IgD-negative memory B cell (primary cell): Measurements from ENCODE around the gene ZNF79. TPM values are rescaled to one million over a fixed set of nuclear protein-coding genes. Genes with fewer than 3 reads are reported as not detected.
A peak's percentile ranks its signal among the peaks of the same experiment; 100 is the strongest.

Experiments
- H3K27ac Mint-ChIP-seq, 3 donors: one replicate each; pipeline ENCODE4 v1.8.0; 2020 to 2022; ENCODE audit warnings: mild to moderate bottlenecking in 3 of 3, mixed read lengths in 3 of 3, moderate library complexity in 1 of 3
- H3K27me3 Mint-ChIP-seq: one replicate; pipeline ENCODE4 v1.8.0; 2021; ENCODE audit warnings: mixed read lengths
- H3K36me3 Mint-ChIP-seq: one replicate; pipeline ENCODE4 v1.8.0; 2020; ENCODE audit warnings: mild to moderate bottlenecking, mixed read lengths
- H3K4me1 Mint-ChIP-seq, 3 donors: one replicate each; pipeline ENCODE4 v1.8.0; 2020 to 2022; ENCODE audit warnings: mixed read lengths in 3 of 3, mild to moderate bottlenecking in 1 of 3
- H3K4me3 Mint-ChIP-seq, 4 donors: one replicate each; pipeline ENCODE4 v1.8.0; 2020 to 2022; ENCODE audit warnings: mild to moderate bottlenecking in 4 of 4, mixed read lengths in 4 of 4, moderate library complexity in 3 of 4
- H3K9me3 Mint-ChIP-seq, 3 donors: one replicate each; pipeline ENCODE4 v1.8.0; 2020 to 2021; ENCODE audit warnings: mixed read lengths in 3 of 3, mild to moderate bottlenecking in 1 of 3
- polyA plus RNA-seq: library from polyadenylated mRNA; unstranded; fragments of 300-500 nt; fragmentation: Illumina TruSeq; gene quantifications from one replicate; pipeline ENCODE4 v1.2.3, GENCODE V29; 2021

Gene ZNF79
- 8.7 TPM for polyA plus RNA-seq

- Mint-ChIP-seq H3K4me3 (peak within 1 kb of the TSS; percentile 98 to 100 (median 99)), H3K27ac (peak within 1 kb of the TSS; percentile 92 to 99 (median 98)), H3K27me3 (no peaks in the 10 kb centered on the region), H3K36me3 (no peaks in the 10 kb centered on the region), H3K4me1 (peaks cover 22 to 35% (median 33%) of the 10 kb centered on the region in 3 donors), H3K9me3 (peaks cover 0 to 2% (median 0%) of the 10 kb centered on the region in 3 donors)
Measured at GRCh38 chr9:127423934-127424675, at the start of gene ZNF79. TSS of gene ZNF79 (plus strand) at chr9:127424382. CDS start at chr9:127424788, 406 bp downstream.

DNA sequence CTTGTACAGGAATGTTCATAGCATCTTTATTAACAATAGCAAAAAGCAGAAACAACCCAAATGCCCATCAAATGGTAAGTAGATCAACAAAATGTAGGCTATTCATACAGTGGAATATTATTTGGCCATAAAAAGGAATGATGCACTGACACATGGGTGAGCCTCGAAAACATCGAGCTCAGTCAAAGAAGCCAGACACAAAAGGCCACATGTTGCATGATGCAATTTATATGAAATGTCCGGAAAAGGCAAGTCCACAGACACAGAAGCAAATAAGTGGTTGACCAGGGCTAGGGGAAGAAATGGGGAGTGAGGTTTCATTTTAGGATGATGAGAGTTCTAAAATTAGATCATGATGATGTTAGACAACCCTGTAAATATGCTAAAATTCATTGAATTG is 43.7 kb upstream of the ZNF79 start:
- Mint-ChIP-seq H3K4me1 (no peaks in the 10 kb centered on the region), H3K9me3 (peaks cover 0 to 3% (median 0%) of the 10 kb centered on the region in 3 donors), H3K36me3 (no peaks in the 10 kb centered on the region), H3K4me3 (no peak overlapping the region), H3K27me3 (peaks cover 6% of the 10 kb centered on the region), H3K27ac (no peak overlapping the region)

GRCh38 chr9:127382541-127382940 is 41.6 kb upstream of the ZNF79 start:
- H3K36me3 Mint-ChIP-seq = no peaks in the 10 kb centered on the region
- H3K4me3 Mint-ChIP-seq = no peak overlapping the region
- peaks cover 3% of the 10 kb centered on the region for H3K27me3 Mint-ChIP-seq
- peaks cover 0 to 3% (median 0%) of the 10 kb centered on the region in 3 donors for H3K9me3 Mint-ChIP-seq
- no peaks in the 10 kb centered on the region for H3K4me1 Mint-ChIP-seq
- H3K27ac Mint-ChIP-seq = no peak overlapping the region

- H3K27me3 Mint-ChIP-seq = peaks cover 3% of the 10 kb centered on the region
- no peak overlapping the region for H3K27ac Mint-ChIP-seq
Measured at GRCh38 chr9:127384016-127384730, 40.0 kb upstream of the ZNF79 start.

GRCh38 chr9:127384901-127385300 is 39.3 kb upstream of the ZNF79 start:
- Mint-ChIP-seq H3K4me1 (peaks cover 0 to 11% (median 5%) of the 10 kb centered on the region in 3 donors), H3K36me3 (no peaks in the 10 kb centered on the region), H3K27ac (no peak overlapping the region), H3K4me3 (no peak overlapping the region), H3K27me3 (peaks cover 3% of the 10 kb centered on the region), H3K9me3 (peaks cover 0 to 3% (median 0%) of the 10 kb centered on the region in 3 donors)

More at GRCh38 chr9:127384016-127384730, 40.0 kb upstream of the ZNF79 start:
- H3K4me3 Mint-ChIP-seq = no peak overlapping the region
- peaks cover 0 to 11% (median 5%) of the 10 kb centered on the region in 3 donors for H3K4me1 Mint-ChIP-seq
- peaks cover 0 to 3% (median 0%) of the 10 kb centered on the region in 3 donors for H3K9me3 Mint-ChIP-seq
- no peaks in the 10 kb centered on the region for H3K36me3 Mint-ChIP-seq

DNA sequence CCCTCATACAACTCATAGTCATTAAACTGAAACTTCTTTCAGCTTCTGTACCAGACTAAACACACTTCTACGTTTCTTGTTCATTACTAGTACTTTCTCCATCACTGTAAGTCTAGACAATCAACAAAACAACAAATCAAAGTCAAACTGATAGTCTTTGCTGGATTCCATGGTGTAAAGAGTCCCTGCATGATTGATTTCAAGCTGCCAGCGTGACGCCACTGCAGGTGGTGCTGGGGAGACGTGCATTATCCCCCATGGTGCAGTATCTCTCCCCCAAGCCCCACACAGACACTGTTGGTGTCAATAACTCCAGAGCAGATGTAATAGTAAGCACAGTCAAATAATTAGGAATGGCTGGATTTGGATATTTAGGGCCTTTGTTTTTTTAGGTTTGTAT is 37.9 kb upstream of the ZNF79 start:
- no peaks in the 10 kb centered on the region for H3K36me3 Mint-ChIP-seq
- H3K27ac Mint-ChIP-seq = no peak overlapping the region

GRCh38 chr9:127386981-127387380 is 37.2 kb upstream of the ZNF79 start:
- H3K4me3 Mint-ChIP-seq = peak overlapping the region in 1 of 4 donors; percentile 65
- H3K4me1 Mint-ChIP-seq = peaks cover 0 to 11% (median 5%) of the 10 kb centered on the region in 3 donors
- no peak overlapping the region for H3K27ac Mint-ChIP-seq
- no peaks in the 10 kb centered on the region for H3K9me3 Mint-ChIP-seq
- H3K27me3 Mint-ChIP-seq = peaks cover 3% of the 10 kb centered on the region
- H3K36me3 Mint-ChIP-seq = no peaks in the 10 kb centered on the region

More for the DNA sequence above, 37.9 kb upstream of the ZNF79 start:
- peaks cover 3% of the 10 kb centered on the region for H3K27me3 Mint-ChIP-seq
- H3K4me1 Mint-ChIP-seq = peaks cover 0 to 11% (median 5%) of the 10 kb centered on the region in 3 donors
- H3K9me3 Mint-ChIP-seq = no peaks in the 10 kb centered on the region
- no peak overlapping the region for H3K4me3 Mint-ChIP-seq

DNA sequence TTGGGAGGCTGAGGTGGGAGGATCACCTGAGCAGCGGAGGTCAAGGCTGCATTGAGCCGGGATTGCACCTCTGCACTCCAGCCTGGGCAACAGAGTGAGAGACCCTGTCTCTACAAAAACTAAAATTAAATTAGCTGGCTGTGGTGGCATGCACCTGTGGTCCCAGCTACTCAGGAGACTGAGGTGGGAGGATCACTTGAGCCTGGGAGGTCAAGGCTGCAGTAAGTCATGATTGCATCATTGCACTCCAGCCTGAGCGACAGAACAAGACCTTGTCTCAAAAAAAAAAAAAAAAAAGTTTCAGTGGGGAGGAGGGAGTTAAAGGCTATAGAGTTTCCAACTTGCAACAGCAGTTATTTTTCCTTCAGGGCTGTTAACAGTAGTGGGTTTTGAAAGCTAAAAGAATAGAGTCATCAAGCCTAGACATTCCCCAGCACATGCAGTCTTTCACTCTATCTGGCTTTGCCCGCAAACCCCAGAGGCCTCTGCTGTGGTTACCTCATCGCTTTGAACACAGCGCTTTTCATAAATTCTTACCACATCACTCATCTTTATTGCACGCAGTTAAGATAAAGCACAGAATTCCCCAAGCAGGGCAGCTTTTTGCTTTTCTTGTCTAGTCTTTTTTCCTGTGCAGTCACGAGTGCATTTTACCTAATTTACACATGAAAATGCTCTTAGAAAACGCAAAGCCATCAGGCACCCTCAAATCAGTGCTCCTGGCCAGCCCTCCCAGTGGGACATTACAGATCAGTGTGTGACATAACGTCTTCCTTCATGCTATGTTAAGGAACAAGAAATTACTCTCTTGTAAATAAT is 35.9 kb upstream of the ZNF79 start:
- Mint-ChIP-seq H3K9me3 (no peaks in the 10 kb centered on the region), H3K27me3 (no peaks in the 10 kb centered on the region)

DNA sequence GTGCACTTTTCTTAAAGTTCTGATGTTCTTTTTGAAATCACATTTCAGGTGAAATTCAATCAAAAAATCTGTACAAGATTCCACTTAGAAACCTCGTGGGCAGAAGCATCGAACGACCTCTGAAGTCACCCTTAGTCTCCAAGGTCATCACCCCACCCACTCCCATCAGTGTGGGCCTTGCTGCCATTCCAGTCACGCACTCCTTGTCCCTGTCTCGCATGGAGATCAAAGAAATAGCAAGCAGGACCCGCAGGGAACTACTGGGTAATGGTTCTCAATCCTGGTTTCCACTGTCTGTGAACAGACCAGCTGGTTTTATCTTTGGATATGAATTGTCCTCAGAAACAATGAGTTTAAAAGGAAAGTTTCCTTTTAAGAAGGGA is 35.3 kb upstream of the ZNF79 start:
- Mint-ChIP-seq H3K27ac (no peak overlapping the region), H3K4me3 (no peak overlapping the region), H3K36me3 (no peaks in the 10 kb centered on the region), H3K27me3 (no peaks in the 10 kb centered on the region), H3K9me3 (no peaks in the 10 kb centered on the region), H3K4me1 (peaks cover 0 to 11% (median 5%) of the 10 kb centered on the region in 3 donors)

More for the DNA sequence above, 35.9 kb upstream of the ZNF79 start:
- H3K36me3 Mint-ChIP-seq = no peaks in the 10 kb centered on the region
- no peak overlapping the region for H3K4me3 Mint-ChIP-seq
- H3K4me1 Mint-ChIP-seq = peaks cover 0 to 11% (median 5%) of the 10 kb centered on the region in 3 donors
- H3K27ac Mint-ChIP-seq = peak overlapping the region in 2 of 3 donors; percentile 50 to 53

GRCh38 chr9:127389381-127390247 is 34.6 kb upstream of the ZNF79 start:
- Mint-ChIP-seq H3K27me3 (no peaks in the 10 kb centered on the region), H3K27ac (no peak overlapping the region)

DNA sequence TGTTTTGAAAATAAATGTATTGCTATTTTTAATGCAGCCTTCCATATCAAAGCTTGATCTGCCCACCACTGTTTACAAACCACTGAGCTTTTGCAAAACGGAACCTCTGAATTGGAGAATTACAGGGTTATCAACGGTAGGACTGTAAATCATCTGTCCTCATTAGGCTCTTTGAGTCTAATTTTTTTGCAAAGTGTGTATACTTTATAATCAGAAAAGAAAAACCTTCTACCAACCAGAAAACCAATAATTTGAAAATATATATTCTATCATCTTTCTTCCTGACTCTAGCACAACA is 34.0 kb upstream of the ZNF79 start:
- Mint-ChIP-seq H3K9me3 (no peaks in the 10 kb centered on the region), H3K4me1 (peaks cover 0 to 11% (median 5%) of the 10 kb centered on the region in 3 donors), H3K4me3 (no peak overlapping the region), H3K27ac (no peak overlapping the region), H3K36me3 (no peaks in the 10 kb centered on the region), H3K27me3 (no peaks in the 10 kb centered on the region)

More at GRCh38 chr9:127389381-127390247, 34.6 kb upstream of the ZNF79 start:
- Mint-ChIP-seq H3K4me3 (no peak overlapping the region), H3K9me3 (no peaks in the 10 kb centered on the region), H3K4me1 (peaks cover 0 to 11% (median 5%) of the 10 kb centered on the region in 3 donors), H3K36me3 (no peaks in the 10 kb centered on the region)

GRCh38 chr9:127390563-127390962 is 33.6 kb upstream of the ZNF79 start:
- no peaks in the 10 kb centered on the region for H3K9me3 Mint-ChIP-seq
- H3K27me3 Mint-ChIP-seq = no peaks in the 10 kb centered on the region
- H3K4me1 Mint-ChIP-seq = peaks cover 0 to 11% (median 5%) of the 10 kb centered on the region in 3 donors
- no peak overlapping the region for H3K4me3 Mint-ChIP-seq
- H3K27ac Mint-ChIP-seq = no peak overlapping the region
- no peaks in the 10 kb centered on the region for H3K36me3 Mint-ChIP-seq

DNA sequence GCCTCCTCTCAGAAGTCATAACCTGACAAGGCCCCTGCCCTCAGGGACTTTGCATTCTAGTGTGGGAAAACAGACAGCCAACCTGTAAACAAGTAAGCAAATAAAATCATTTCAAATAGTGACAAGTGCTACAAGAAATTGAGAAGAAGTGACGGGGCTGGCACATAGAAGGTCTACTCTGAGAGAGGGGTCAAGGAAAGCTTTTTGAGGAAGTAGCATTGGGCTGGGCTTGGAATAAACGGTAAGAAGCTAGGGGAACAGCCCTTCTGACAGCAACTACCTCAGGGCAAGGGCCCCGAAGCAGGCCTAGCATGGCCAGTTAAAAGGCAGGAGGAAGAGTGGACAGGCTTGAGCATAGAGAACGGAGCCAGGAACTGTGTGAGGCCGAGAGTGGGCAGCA is 32.0 kb upstream of the ZNF79 start:
- Mint-ChIP-seq H3K36me3 (no peaks in the 10 kb centered on the region), H3K9me3 (no peaks in the 10 kb centered on the region), H3K4me1 (peaks cover 0 to 15% (median 7%) of the 10 kb centered on the region in 3 donors), H3K4me3 (no peak overlapping the region), H3K27me3 (no peaks in the 10 kb centered on the region), H3K27ac (no peak overlapping the region)

DNA sequence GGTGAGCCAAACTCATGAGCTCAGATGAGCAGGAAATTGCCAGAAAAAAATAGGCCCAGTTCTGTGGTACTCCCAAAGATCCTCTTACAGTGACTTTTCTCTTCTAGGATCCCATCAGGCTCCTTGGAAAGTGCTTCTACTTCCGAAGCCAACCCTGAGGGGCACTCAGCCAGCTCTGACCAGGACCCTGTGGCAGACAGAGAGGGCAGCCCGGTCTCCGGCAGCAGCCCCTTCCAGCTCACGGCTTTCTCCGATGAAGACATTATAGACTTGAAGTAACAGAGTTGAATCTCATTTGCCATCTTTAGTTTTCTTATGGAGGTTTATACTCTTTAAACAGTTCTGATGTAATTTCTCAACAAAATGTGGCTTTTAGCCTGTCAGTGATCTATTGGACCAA is 31.2 kb upstream of the ZNF79 start:
- no peak overlapping the region for H3K4me3 Mint-ChIP-seq
- H3K27ac Mint-ChIP-seq = peak overlapping the region in 2 of 3 donors; percentile 46 to 59
- H3K27me3 Mint-ChIP-seq = no peaks in the 10 kb centered on the region
- H3K4me1 Mint-ChIP-seq = peaks cover 0 to 15% (median 7%) of the 10 kb centered on the region in 3 donors
- H3K9me3 Mint-ChIP-seq = no peaks in the 10 kb centered on the region
- H3K36me3 Mint-ChIP-seq = no peaks in the 10 kb centered on the region
